T-helper 9 cell (primary cell): ENCODE results near the gene RNASE9.
A peak's percentile ranks its signal among the peaks of the same experiment; 100 is the strongest.
"Not testable (repeated sequence)": the region's sequence is repeated elsewhere in the genome, so short reads cannot be mapped to it uniquely, and the experiment has no call there.

Experiments used
- DNase-seq: peaks from one replicate; pipeline ENCODE4 v3.0.0-alpha.2; 2020

The RNASE9 gene

DNA sequence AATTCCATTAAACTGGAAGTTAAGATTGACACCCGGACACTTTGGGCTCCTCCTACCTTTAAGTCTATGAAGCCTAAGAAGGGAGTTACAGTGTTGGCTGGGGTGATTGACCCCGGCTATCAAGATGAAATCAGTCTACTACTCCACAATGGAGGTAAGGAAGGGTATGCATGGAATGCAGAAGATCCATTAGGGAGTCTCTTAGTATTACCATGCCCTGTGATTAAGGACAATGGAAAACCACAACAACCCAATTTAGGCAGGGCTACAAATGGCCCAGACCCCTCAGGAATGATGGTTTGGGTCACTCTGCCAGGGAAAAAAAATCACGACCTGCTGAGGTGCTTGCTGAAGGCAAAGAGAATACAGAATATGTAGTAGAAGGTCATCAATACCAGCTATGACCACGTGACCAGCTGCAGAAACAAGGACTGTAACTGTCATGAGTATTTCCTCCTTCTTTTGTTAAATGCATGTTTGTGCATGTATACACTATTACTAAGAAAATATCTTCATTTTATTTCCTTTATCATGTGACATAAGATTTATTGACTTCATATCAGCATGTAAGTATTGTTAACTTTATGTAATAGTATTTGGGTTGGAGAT lies 11.6 kb upstream of the RNASE9 start:
- DNase-seq = not testable (repeated sequence)

GRCh38 chr14:20570720-20571119 lies 9.9 kb upstream of the RNASE9 start:
- DNase-seq = not testable (repeated sequence)

DNA sequence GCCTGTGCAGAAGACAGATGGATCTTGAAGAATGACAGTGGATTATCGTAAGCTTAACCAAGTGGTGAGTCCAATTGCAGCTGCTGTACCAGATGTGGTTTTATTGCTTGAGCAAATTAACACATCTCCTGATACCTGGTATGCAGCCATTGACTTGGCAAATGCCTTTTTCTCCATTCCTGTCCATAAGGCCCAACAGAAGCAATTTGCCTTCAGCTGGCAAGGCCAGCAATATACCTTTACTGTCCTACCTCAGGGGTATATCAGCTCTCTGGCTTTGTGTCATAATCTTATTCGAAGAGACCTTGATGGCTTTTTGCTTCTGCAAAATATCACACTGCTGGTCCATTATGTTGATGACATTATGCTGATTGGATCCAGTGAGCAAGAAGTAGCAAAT lies 9.0 kb upstream of the RNASE9 start:
- not testable (repeated sequence) for DNase-seq

- DNase-seq = no peak
Observed at GRCh38 chr14:20569066-20569465, 8.2 kb upstream of the RNASE9 start.

DNA sequence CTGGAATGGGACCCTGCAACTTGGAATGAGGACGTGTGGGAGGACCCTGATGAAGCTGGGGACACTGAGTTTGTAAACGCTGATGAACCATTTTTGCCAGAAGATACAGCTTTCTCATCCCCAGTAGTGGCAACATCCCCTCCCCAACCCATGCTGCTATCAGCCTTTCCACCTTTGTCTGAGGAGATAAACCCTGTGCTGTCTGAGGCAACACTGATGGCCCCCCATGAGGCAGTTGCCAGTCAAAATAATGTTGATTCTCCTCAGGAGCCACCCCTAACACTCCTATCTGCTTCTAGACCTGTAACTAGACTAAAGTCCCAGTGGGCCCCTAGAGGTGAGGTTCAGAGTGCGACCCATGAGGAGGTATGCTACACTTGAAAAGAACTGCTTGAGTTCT lies 7.5 kb upstream of the RNASE9 start:
- no peak for DNase-seq

DNA sequence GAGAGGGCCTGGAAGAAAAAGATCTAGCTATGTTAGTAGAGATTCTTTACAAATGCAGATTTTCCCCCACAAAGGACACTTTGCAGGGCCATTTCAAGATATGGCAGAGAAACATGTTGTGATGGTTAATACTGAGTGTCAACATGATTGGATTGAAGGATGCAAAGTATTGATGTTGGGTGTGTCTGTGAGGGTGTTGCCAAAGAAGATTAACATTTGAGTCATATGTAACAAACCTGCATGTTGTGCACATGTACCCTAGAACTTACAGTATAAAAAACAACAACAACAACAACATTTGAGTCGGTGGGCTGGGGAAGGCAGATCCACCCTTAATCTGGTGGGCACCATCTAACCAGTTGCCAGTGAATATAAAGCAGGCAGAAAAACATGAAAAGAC lies 6.4 kb upstream of the RNASE9 start:
- not testable (repeated sequence) for DNase-seq

DNA sequence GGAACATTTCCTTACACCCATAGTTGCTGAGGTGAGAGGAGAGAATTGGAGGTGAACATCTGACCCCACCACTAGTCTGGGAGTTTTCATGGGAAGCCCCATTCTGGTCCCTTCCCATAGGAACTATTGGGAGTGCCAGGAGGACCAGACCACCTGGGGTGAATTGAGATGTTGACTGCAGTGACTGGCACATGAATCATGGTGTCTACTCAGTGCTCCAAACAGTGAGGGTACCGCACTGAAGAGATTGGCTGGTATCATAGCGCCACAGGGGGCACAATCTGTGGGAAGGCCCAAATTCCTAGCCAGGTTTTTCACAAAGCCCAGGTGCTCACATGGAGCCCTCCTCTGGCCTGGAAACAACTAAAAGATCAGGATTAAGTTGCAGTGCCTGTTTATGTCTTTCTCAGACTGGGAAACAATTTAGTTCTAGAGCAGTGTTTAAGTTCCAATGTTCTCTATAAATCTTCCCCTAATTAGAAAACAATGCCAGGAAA lies 3.7 kb upstream of the RNASE9 start:
- DNase-seq = no peak

GRCh38 chr14:20563971-20564370 lies 3.1 kb upstream of the RNASE9 start:
- no peak for DNase-seq

GRCh38 chr14:20559461-20559904 lies 1.4 kb downstream of the RNASE9 start:
- no peak for DNase-seq

DNA sequence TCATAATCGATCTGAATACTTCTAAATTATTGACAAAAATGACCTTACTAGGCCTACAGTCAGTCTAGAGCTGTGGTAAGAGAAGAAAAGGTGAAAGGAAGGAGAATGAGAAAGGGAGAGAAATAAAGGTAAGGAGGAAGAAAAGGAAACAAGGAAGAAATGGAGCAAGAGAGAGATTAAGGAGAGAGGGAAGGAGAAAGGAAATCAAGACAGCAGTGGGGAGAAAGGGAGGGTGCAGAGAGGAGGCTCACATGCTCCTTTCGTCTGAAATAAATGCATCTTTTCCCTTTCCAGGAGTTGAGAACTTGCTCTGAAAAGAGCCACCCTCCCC lies 3.7 kb downstream of the RNASE9 start:
- no peak for DNase-seq

- DNase-seq = no peak
Observed at GRCh38 chr14:20556500-20557211, 4.2 kb downstream of the RNASE9 start.

DNA sequence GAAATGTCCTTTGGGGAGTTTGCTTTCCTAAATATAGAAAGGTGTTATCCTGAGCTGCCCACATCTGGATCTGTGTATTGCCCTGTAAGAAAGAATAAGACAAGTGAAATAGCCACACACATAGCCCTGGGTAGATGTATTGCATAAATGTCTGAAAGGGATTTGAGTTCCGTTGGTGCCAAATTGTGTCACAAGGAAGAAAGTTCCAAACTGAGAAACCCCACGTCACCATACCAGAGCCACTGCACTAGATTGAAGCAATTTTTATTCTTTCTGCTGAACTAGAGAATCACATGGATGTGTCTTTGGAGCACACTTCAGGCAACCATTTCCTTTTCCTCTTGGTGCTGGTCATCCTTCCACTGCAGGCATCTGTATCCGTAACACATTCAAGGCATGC lies 5.0 kb downstream of the RNASE9 start:
- no peak for DNase-seq

DNA sequence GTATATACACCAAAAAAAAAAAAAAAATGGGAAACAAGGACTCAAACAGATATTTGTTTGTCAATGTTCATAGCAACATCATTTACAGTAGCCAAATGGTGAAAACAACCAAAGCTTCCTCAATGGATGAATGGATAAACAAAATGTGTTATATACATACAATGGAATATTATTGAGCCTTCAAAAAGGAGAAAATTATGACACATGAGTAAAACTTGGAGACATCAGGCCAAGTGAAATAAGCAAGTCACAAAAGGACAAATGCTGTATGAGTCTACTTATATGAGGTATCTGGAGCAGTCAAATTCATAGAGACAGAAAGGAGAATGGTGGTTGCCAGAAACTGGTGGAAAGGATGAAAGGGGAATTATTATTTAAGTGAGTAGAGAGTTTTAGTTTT lies 7.8 kb downstream of the RNASE9 start:
- no peak for DNase-seq

DNA sequence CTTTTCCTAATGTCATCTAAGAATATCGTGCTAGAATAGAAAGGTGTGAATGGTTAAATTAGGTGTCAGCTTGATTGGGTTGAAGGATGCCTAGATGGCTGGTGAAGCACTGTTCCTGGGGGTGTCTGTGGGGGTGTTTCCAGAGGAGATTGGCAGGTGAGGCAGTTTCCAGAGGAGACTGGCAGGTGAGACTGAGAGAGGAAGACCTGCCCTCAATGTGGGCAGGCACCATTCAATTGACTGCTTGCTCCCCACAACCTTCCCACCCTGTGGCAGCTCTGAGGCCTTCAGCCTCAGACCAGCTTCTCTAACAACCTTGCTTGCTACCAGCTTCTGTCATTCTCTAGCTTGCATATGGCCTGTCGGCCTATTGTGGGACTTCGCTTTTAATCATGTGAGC lies 9.2 kb downstream of the RNASE9 start:
- DNase-seq = no peak

DNA sequence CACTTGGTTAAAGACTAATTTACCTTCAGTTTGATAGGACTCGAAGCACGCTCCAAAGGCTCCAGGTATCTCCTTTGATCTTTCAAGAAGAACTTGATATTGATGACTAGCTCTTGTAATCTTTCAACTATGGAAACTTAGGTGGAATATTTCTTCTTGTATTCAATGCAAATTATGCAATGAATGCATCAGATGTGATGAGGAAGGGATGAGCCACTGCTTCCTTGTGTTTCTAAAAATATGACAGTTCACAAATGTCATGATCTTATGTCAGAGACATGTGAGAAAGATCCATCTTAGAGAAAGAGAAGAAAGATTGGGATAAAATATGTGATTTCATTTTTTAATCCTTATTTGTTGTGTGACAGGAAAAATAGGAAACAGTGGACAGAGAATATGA lies 9.9 kb downstream of the RNASE9 start:
- DNase-seq = no peak

- no peak for DNase-seq
Observed at GRCh38 chr14:20548414-20549158, 12.3 kb downstream of the RNASE9 start.

- no peak for DNase-seq
Observed at GRCh38 chr14:20546877-20547276, 14.0 kb downstream of the RNASE9 start.

GRCh38 chr14:20539906-20540305 lies 20.9 kb downstream of the RNASE9 start:
- no peak for DNase-seq

DNA sequence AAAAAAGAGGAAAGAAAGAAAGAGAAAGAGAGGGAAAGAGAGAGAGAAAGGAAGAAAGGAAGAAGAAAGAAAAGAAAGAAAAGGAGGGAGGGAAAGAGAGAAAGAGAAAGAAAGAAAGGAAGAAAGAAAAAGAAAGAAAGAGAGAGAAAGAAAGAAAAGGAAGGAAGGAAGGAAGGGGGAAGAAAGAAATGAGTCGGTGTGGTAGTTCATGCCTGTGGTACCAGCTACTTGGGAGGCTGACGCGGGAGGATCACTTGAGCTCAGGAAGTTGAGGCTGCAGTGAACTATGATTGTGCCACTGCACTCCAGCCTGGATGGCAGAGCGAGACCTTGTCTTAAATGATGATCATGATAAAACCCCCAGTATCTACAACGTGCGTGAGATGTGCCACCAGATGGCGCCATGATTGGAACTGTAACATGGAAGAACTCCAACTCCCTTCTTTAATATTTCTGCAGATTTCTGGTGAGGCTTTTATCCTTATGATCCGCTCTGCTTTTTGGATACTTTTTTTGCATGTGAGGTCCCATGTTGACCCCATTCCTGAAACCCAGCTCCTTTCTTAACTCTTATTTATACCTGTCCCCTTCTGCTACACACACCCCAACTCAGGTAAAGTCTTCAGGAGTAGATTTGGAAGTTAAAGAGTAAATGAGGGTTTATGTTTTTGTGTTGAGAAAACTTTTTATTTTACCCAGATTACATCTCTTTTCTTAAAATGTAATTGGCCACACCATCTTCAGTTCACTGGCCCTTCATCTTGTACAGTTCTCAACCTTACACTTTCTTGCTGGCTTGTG lies 29.9 kb downstream of the RNASE9 start:
- DNase-seq = peak; percentile 59

- DNase-seq = no peak
Observed at GRCh38 chr14:20529806-20530205, 31.0 kb downstream of the RNASE9 start.

GRCh38 chr14:20524027-20524426 lies 36.8 kb downstream of the RNASE9 start:
- DNase-seq = no peak

- DNase-seq = no peak
Observed at GRCh38 chr14:20522332-20522731, 38.5 kb downstream of the RNASE9 start.

DNA sequence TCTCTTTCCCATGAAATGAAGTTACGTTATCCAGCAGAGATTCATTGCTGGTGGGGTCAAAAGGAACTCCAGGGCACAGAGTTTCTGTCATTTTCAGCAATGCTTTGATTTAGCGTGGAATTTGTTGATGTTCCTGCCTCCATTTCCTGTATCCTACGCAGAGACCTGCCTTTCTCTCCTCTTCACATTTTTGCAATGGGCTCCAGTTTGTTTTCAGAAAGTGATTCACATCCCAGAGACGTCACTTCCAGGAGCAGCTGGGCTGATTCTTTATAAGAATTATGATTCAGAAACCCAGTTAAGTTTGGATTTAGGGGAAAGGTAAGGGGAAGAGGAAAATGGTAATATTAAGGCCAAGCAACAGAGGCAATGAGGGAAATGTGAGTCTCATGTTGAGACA lies 43.9 kb downstream of the RNASE9 start:
- DNase-seq = no peak
